Adrenal gland (tissue), 12 donors: Measurements from ENCODE around the gene MCTP1. TPM values are rescaled to one million over a fixed set of nuclear protein-coding genes. Genes with fewer than 3 reads are reported as not detected.

ENCODE experiments used
- DNase-seq, 7 donors: peaks; one replicate each; pipeline ENCODE4 v3.0.0-alpha.2; 2019 to 2020
- H3K27ac ChIP-seq, 5 donors: fragments of 200-600 bp; sonication (generic) in 4 of 5; 1 replicate in 3 of 5; 2 replicates in 2 of 5; pipeline versions ENCODE4 v1.5.1 to v1.8.0; 2016 to 2020; ENCODE audit warnings: mild to moderate bottlenecking in 1 of 5
- H3K27me3 ChIP-seq: fragments of 200-600 bp; 2 replicates; pipeline ENCODE4 v1.8.0; 2021
- H3K36me3 ChIP-seq, 2 donors: fragments of 200-600 bp; replicated peaks in 1 of 2; 1 replicate in 1 of 2; 2 replicates in 1 of 2; pipeline versions ENCODE4 v1.5.1 to v1.8.0; 2018 to 2022
- H3K4me1 ChIP-seq, 2 donors: fragments of 200-600 bp; replicated peaks in 1 of 2; 1 replicate in 1 of 2; 2 replicates in 1 of 2; pipeline versions ENCODE4 v1.5.1 to v1.8.0; 2018 to 2021
- H3K4me3 ChIP-seq, 4 donors: fragments of 200-600 bp; sonication (generic) in 3 of 4; one replicate each; pipeline ENCODE4 v1.5.1; 2016 to 2018
- H3K9me3 ChIP-seq, 3 donors: fragments of 200-600 bp; sonication (generic) in 1 of 3; replicated peaks in 1 of 3; 1 replicate in 2 of 3; 2 replicates in 1 of 3; pipeline versions ENCODE4 v1.5.1 to v1.8.0; 2016 to 2021
- CTCF ChIP-seq, 6 experiments: fragments of 450-650 bp in 4 of 6; fragments of 200-600 bp in 2 of 6; sonication (generic) in 1 of 6; IDR thresholded peaks; 1 replicate in 5 of 6; 2 replicates in 1 of 6; pipeline versions ENCODE4 v1.5.1 to v1.8.0; 2016 to 2021; ENCODE audit warnings: antibody characterized with exemption in 6 of 6, mild to moderate bottlenecking in 2 of 6, moderate library complexity in 1 of 6
- POLR2A ChIP-seq, 2 donors: fragments of 450-650 bp; IDR thresholded peaks; one replicate each; pipeline ENCODE4 v1.6.1; 2017; ENCODE audit warnings: antibody characterized with exemption in 2 of 2, mild to moderate bottlenecking in 2 of 2, moderate library complexity in 1 of 2
- WGBS, 4 donors: extraction: QIAGEN DNeasy Blood & Tissue Kit in 2 of 4; methylation state at CpG; one replicate each; pipeline versions ENCODE4 v1.1.5 to v1.1.7; 2013 to 2017; 5-methylcytosine and 5-hydroxymethylcytosine counted together
- intact Hi-C, 2 donors: fragments of 100-400 bp; cut with DNase I; formaldehyde crosslinking; loops; one replicate each; pipeline versions ENCODE4 v1.14.1 to v1.15.0; 2022 to 2023
- polyA plus RNA-seq, 3 donors: library from polyadenylated mRNA; stranded (reverse); fragments of 200-250 nt in 2 of 3; fragments of 350-450 nt in 1 of 3; fragmentation: Illumina TruSeq in 1 of 3; extraction: RNeasy Lipid Tissue Mini Kit (QIAGEN cat#74804) in 1 of 3; gene quantifications; one replicate each; pipeline ENCODE4 v1.2.3, GENCODE V29; 2013 to 2014
- total RNA-seq, 9 donors: library from RNA; depleted of rRNA in 4 of 9; stranded (reverse); fragments of >200 nt in 4 of 9; fragments of 120-200 nt in 1 of 9; fragmentation: NEBNext Ultra II Directional in 1 of 9; extraction: Animal tissue kit (Norgen Biotek cat#: 25700) in 1 of 9; gene quantifications; one replicate each; pipeline versions ENCODE4 v1.1.0 to v1.2.4, GENCODE V29; 2013 to 2023
- donor health status: healthy with polysubstance abuse.
- donor health status: Bipolar disorder and iron deficiency.
- donor health status: DM: yes; HTN: yes; CAD: no.
- donor health status: DM: no; HTN: no; CAD: no.
- donor health status: DM: no; HTN: no; CAD: no.
- donor health status: DM: yes; HTN: yes; CAD: no.

MCTP1 gene
- total and polyA plus RNA-seq, 12 donors, result 1.2 to 20.1 (median 5.1) TPM

GRCh38 chr5:94775088-94775487 lies 509.8 kb downstream of the MCTP1 start:
- no peak overlapping the region for H3K27ac ChIP-seq
- no peak overlapping the region for H3K4me3 ChIP-seq
- H3K4me1 ChIP-seq, result no peaks in the 10 kb centered on the region
- 71 to 84% (median 80%) methylated on average over 2 of the region's 2 CpGs for WGBS, 4 donors
- H3K27me3 ChIP-seq, result peaks cover 8% of the 10 kb centered on the region
- no peaks in the 10 kb centered on the region for H3K9me3 ChIP-seq
- TF ChIP-seq POLR2A (IDR thresholded peaks at IDR 0.05) (no peak), CTCF (IDR thresholded peaks at IDR 0.05) (no peak)
- intact Hi-C loops, result no loop called here
- no peak for DNase-seq
- H3K36me3 ChIP-seq, result no peaks in the 10 kb centered on the region

- H3K4me1 ChIP-seq, result no peaks in the 10 kb centered on the region
- no peak for DNase-seq
- no peaks in the 10 kb centered on the region for H3K9me3 ChIP-seq
- WGBS, 4 donors, result 67 to 78% (median 76%) methylated on average over 2 of the region's 2 CpGs
- no peak for TF ChIP-seq POLR2A (IDR thresholded peaks at IDR 0.05)
- TF ChIP-seq CTCF (IDR thresholded peaks at IDR 0.05), result no peak
- no peak overlapping the region for H3K4me3 ChIP-seq
- intact Hi-C loops, result no loop called here
- H3K36me3 ChIP-seq, result no peaks in the 10 kb centered on the region
- H3K27ac ChIP-seq, result no peak overlapping the region
- no peaks in the 10 kb centered on the region for H3K27me3 ChIP-seq
Measured at GRCh38 chr5:94771742-94772141, 513.2 kb downstream of the MCTP1 start.

DNA sequence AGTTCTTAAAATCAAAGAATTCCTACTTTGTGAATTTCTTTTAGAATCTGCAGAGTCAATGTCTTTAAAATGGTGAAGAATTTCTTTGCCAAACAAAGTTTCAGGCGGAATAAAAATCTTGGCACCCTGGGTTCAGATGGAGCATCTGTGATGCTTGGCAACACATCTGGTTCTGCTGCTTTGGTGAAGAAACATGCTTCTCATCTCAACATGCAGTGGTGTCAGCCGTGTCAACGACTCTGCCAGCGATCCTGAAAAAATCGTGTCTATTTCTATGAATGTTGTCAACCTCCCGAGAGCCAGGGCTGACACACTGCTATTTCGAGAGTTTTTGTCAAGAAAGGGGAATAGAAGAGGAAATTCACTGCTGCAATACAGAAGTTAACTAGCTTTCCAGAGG lies 514.9 kb downstream of the MCTP1 start:
- intact Hi-C loops, result no loop called here
- no peaks in the 10 kb centered on the region for H3K36me3 ChIP-seq
- no peak for DNase-seq
- 75 to 83% (median 80%) methylated on average over 7 of the region's 7 CpGs for WGBS, 4 donors
- no peak overlapping the region for H3K27ac ChIP-seq
- H3K27me3 ChIP-seq, result no peaks in the 10 kb centered on the region
- TF ChIP-seq POLR2A (IDR thresholded peaks at IDR 0.05) (no peak), CTCF (IDR thresholded peaks at IDR 0.05) (no peak)
- no peak overlapping the region for H3K4me3 ChIP-seq
- no peaks in the 10 kb centered on the region for H3K9me3 ChIP-seq
- no peaks in the 10 kb centered on the region for H3K4me1 ChIP-seq

DNA sequence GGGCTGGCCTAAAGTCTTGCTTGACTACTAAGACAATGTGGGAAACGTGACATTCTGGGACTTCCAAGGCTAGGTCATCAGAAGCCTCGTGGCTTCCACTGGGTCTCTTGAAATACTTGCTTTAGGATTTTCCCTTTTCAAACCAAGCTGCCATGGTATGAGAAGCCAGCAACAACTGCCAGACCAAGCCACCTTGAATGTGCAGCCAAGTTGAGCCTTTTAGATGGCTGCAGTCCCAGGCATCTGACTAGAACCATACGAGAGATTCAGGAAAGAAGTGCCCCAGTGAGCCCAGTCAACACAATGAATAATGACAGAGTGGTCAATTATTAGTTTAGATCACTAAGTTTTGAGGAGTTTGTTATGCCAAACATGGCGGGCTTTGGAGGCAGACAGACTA lies 523.1 kb downstream of the MCTP1 start:
- Histone ChIP-seq H3K4me3 (no peak overlapping the region), H3K27me3 (no peaks in the 10 kb centered on the region), H3K9me3 (no peaks in the 10 kb centered on the region), H3K36me3 (no peaks in the 10 kb centered on the region), H3K4me1 (no peaks in the 10 kb centered on the region), H3K27ac (no peak overlapping the region)
- intact Hi-C loops, result no loop called here
- DNase-seq, result no peak
- TF ChIP-seq CTCF (IDR thresholded peaks at IDR 0.05) (no peak), POLR2A (IDR thresholded peaks at IDR 0.05) (no peak)
- WGBS, 4 donors, result 65 to 82% (median 76%) methylated on average over 4 of the region's 4 CpGs
